ENCODE measurements around the gene DEPP1. TPM values are rescaled to one million over a fixed set of nuclear protein-coding genes. Genes with fewer than 3 reads are reported as not detected.

Gene DEPP1
- total and polyA plus RNA-seq, 2 of the 13 experiments (the other 11 are each of a cell fraction or from before 2014, with no cell fraction given): 14.8 to 270 TPM

- peak; percentile 6 for TF ChIP-seq ZNF407 (CRISPR knock-in tag; IDR thresholded peaks at IDR 0.05; ENCODE audit: not compliant biosample characterization)
- 0 out of 2 replicates have a peak, but pooled peaks have one; percentile 34 for TF ChIP-seq ZNF552 (CRISPR knock-in tag; IDR thresholded peaks at IDR 0.05; ENCODE audit: borderline replicate concordance)
- peak; percentile 60; the same call in 1 of the 2 replicates for TF ChIP-seq HOMEZ (CRISPR knock-in tag; IDR thresholded peaks at IDR 0.05; ENCODE audit: low read depth)
- no peak for TF ChIP-seq DDIT3 (CRISPR knock-in tag; IDR thresholded peaks at IDR 0.05)
- 0 out of 2 replicates have a peak, but pooled peaks have one; percentile 34 for TF ChIP-seq ZNF318 (CRISPR knock-in tag; IDR thresholded peaks at IDR 0.05)
- TF ChIP-seq NR2C2 (CRISPR knock-in tag; IDR thresholded peaks at IDR 0.05; ENCODE audit: borderline replicate concordance): 0 out of 2 replicates have a peak, but pooled peaks have one; percentile 27
- peak; percentile 83 for TF ChIP-seq POLR2AphosphoS5 (IDR thresholded peaks at IDR 0.05; ENCODE audit: low read depth, low read length)
- no peak for TF ChIP-seq ZNF816 (CRISPR knock-in tag; IDR thresholded peaks at IDR 0.05; ENCODE audit: borderline replicate concordance)
Observed at GRCh38 chr10:44959247-44960087, 19.1 kb downstream of the DEPP1 start, which contains the start of gene RASSF4 (continued).
